BLaER1 (cell line): Measurements from ENCODE around the gene PSMC3IP.
"Not testable (repeated sequence)": the region's sequence is repeated elsewhere in the genome, so short reads cannot be mapped to it uniquely, and the experiment has no call there.

Experiments used
- H3K27ac ChIP-seq: shearing (Covaris generic); formaldehyde crosslinking; 2 replicates; pipeline ENCODE4 v1.8.1; 2022
- H3K27me3 ChIP-seq: shearing (Covaris generic); formaldehyde crosslinking; 2 replicates; pipeline ENCODE4 v1.8.1; 2022
- H3K36me3 ChIP-seq: shearing (Covaris generic); formaldehyde crosslinking; 2 replicates; pipeline ENCODE4 v1.8.1; 2022
- H3K4me1 ChIP-seq: shearing (Covaris generic); formaldehyde crosslinking; 2 replicates; pipeline ENCODE4 v1.8.1; 2022
- H3K4me2 ChIP-seq: shearing (Covaris generic); formaldehyde crosslinking; 2 replicates; pipeline ENCODE4 v1.8.1; 2022
- H3K4me3 ChIP-seq: shearing (Covaris generic); formaldehyde crosslinking; 2 replicates; pipeline ENCODE4 v1.8.1; 2022
- H3K9ac ChIP-seq: shearing (Covaris generic); formaldehyde crosslinking; 2 replicates; pipeline ENCODE4 v1.8.1; 2022
- H3K9me3 ChIP-seq: shearing (Covaris generic); formaldehyde crosslinking; 2 replicates; pipeline ENCODE4 v1.8.1; 2022
- H4K20me1 ChIP-seq: shearing (Covaris generic); formaldehyde crosslinking; 2 replicates; pipeline ENCODE4 v1.8.1; 2022
- Cebpa-rat ChIP-seq: shearing (Covaris generic); IDR thresholded peaks from 2 replicates; pipeline ENCODE4 v1.8.1; 2022

Gene PSMC3IP

GRCh38 chr17:42548993-42549755, 28.4 kb downstream of the PSMC3IP start:
- Histone ChIP-seq H3K36me3 (peaks cover 14% of the 10 kb centered on the region), H3K4me3 (peak overlapping the region; percentile 66), H3K27me3 (no peaks in the 10 kb centered on the region), H3K4me2 (peak overlapping the region; percentile 95), H4K20me1 (peaks cover 20% of the 10 kb centered on the region; the same call in 1 of the 2 replicates), H3K9me3 (no peaks in the 10 kb centered on the region), H3K27ac (peak overlapping the region; percentile 54), H3K9ac (peak overlapping the region; percentile 73), H3K4me1 (peaks cover 29% of the 10 kb centered on the region)
- TF ChIP-seq Cebpa-rat, result no peak

- H3K4me2 ChIP-seq, result peak overlapping the region; percentile 95
- H3K36me3 ChIP-seq, result peaks cover 22% of the 10 kb centered on the region
- no peaks in the 10 kb centered on the region for H3K9me3 ChIP-seq
- H3K27me3 ChIP-seq, result no peaks in the 10 kb centered on the region
- H3K9ac ChIP-seq, result peak overlapping the region; percentile 73
- H3K4me1 ChIP-seq, result peaks cover 21% of the 10 kb centered on the region
- no peak for TF ChIP-seq Cebpa-rat
- peaks cover 20% of the 10 kb centered on the region; the same call in 1 of the 2 replicates for H4K20me1 ChIP-seq
- peak overlapping the region; percentile 54 for H3K27ac ChIP-seq
- H3K4me3 ChIP-seq, result peak overlapping the region; percentile 66
Measured at GRCh38 chr17:42548070-42548837, 29.3 kb downstream of the PSMC3IP start.

- peak overlapping the region; percentile 95 for H3K4me2 ChIP-seq
- H3K4me3 ChIP-seq, result peak overlapping the region; percentile 66
- no peaks in the 10 kb centered on the region for H3K27me3 ChIP-seq
- H3K27ac ChIP-seq, result no peak overlapping the region
- no peak overlapping the region; the same call in 1 of the 2 replicates for H3K9ac ChIP-seq
- H3K9me3 ChIP-seq, result no peaks in the 10 kb centered on the region
- no peak for TF ChIP-seq Cebpa-rat
- H4K20me1 ChIP-seq, result peaks cover 20% of the 10 kb centered on the region; the same call in 1 of the 2 replicates
- peaks cover 15% of the 10 kb centered on the region for H3K4me1 ChIP-seq
- H3K36me3 ChIP-seq, result peaks cover 24% of the 10 kb centered on the region
Measured at GRCh38 chr17:42547698-42548069, 29.8 kb downstream of the PSMC3IP start.

- Histone ChIP-seq H3K4me1 (peaks cover 15% of the 10 kb centered on the region), H3K27me3 (no peaks in the 10 kb centered on the region), H3K4me2 (no peak overlapping the region), H3K9me3 (no peaks in the 10 kb centered on the region), H4K20me1 (peaks cover 20% of the 10 kb centered on the region; the same call in 1 of the 2 replicates), H3K9ac (no peak overlapping the region), H3K4me3 (no peak overlapping the region), H3K36me3 (peaks cover 28% of the 10 kb centered on the region), H3K27ac (no peak overlapping the region)
- TF ChIP-seq Cebpa-rat, result no peak
Measured at GRCh38 chr17:42547001-42547461, 30.5 kb downstream of the PSMC3IP start.

- not testable (repeated sequence) for H3K27ac ChIP-seq, H3K4me3 ChIP-seq
Measured at GRCh38 chr17:42545755-42546505, 31.6 kb downstream of the PSMC3IP start.

GRCh38 chr17:42544874-42545283, 32.6 kb downstream of the PSMC3IP start:
- peaks cover 15% of the 10 kb centered on the region for H3K4me1 ChIP-seq
- no peak overlapping the region for H3K27ac ChIP-seq
- H3K4me3 ChIP-seq, result no peak overlapping the region
- H3K27me3 ChIP-seq, result no peaks in the 10 kb centered on the region
- peaks cover 20% of the 10 kb centered on the region; the same call in 1 of the 2 replicates for H4K20me1 ChIP-seq
- no peak overlapping the region for H3K9ac ChIP-seq
- no peak overlapping the region for H3K4me2 ChIP-seq
- no peak for TF ChIP-seq Cebpa-rat
- H3K9me3 ChIP-seq, result no peaks in the 10 kb centered on the region
- peaks cover 46% of the 10 kb centered on the region for H3K36me3 ChIP-seq

More at GRCh38 chr17:42545755-42546505, 31.6 kb downstream of the PSMC3IP start:
- not testable (repeated sequence) for H3K9me3 ChIP-seq, H3K9ac ChIP-seq, H3K27me3 ChIP-seq, H3K4me2 ChIP-seq
- H3K4me1 ChIP-seq, result peaks cover 15% of the 10 kb centered on the region
- H4K20me1 ChIP-seq, result peaks cover 20% of the 10 kb centered on the region; the same call in 1 of the 2 replicates
- peaks cover 37% of the 10 kb centered on the region for H3K36me3 ChIP-seq

- no peak for TF ChIP-seq Cebpa-rat
Measured at GRCh38 chr17:42543190-42544079, 34.1 kb downstream of the PSMC3IP start.

GRCh38 chr17:42541041-42541833, 36.3 kb downstream of the PSMC3IP start:
- no peak for TF ChIP-seq Cebpa-rat
- Histone ChIP-seq H3K27me3 (no peaks in the 10 kb centered on the region), H3K4me1 (peaks cover 15% of the 10 kb centered on the region), H3K4me3 (no peak overlapping the region), H3K4me2 (no peak overlapping the region), H3K27ac (no peak overlapping the region), H3K9ac (no peak overlapping the region), H4K20me1 (peaks cover 22% of the 10 kb centered on the region), H3K9me3 (no peaks in the 10 kb centered on the region), H3K36me3 (peaks cover 68% of the 10 kb centered on the region)

More at GRCh38 chr17:42543190-42544079, 34.1 kb downstream of the PSMC3IP start:
- H3K27me3 ChIP-seq, result no peaks in the 10 kb centered on the region
- no peak overlapping the region for H3K9ac ChIP-seq
- H3K36me3 ChIP-seq, result peaks cover 61% of the 10 kb centered on the region
- no peak overlapping the region for H3K4me3 ChIP-seq
- H3K9me3 ChIP-seq, result no peaks in the 10 kb centered on the region
- peaks cover 5% of the 10 kb centered on the region; the same call in 1 of the 2 replicates for H3K4me1 ChIP-seq
- H4K20me1 ChIP-seq, result peaks cover 15% of the 10 kb centered on the region; the same call in 1 of the 2 replicates
- H3K4me2 ChIP-seq, result no peak overlapping the region
- no peak overlapping the region for H3K27ac ChIP-seq

- H3K4me2 ChIP-seq, H3K27me3 ChIP-seq, H3K9me3 ChIP-seq, H3K27ac ChIP-seq, H3K9ac ChIP-seq, H3K4me3 ChIP-seq: not testable (repeated sequence)
- Histone ChIP-seq H3K36me3 (peaks cover 68% of the 10 kb centered on the region), H4K20me1 (peaks cover 22% of the 10 kb centered on the region), H3K4me1 (peaks cover 18% of the 10 kb centered on the region)
Measured at GRCh38 chr17:42540558-42540957, 37.0 kb downstream of the PSMC3IP start.
